Neural progenitor cell (in vitro differentiated cells): ENCODE measurements around the gene SIM2. TPM values are rescaled to one million over a fixed set of nuclear protein-coding genes. Genes with fewer than 3 reads are reported as not detected.

Source experiments
- DNase-seq: peaks from one replicate; pipeline ENCODE4 v3.0.0-alpha.2; 2016; ENCODE audit warnings: low spot score
- H2AFZ ChIP-seq: fragments of 200-600 bp; sonication (generic); replicated peaks from 2 replicates; pipeline ENCODE4 v1.6.1; 2016; ENCODE audit warnings: antibody characterized with exemption
- H3F3A ChIP-seq: fragments of 200-600 bp; sonication (generic); 2 replicates; pipeline ENCODE4 v1.6.1; 2016; ENCODE audit warnings: antibody characterized with exemption, low read depth
- H3K27ac ChIP-seq: fragments of 200-600 bp; sonication (generic); 2 replicates; pipeline ENCODE4 v1.5.1; 2016; ENCODE audit warnings: mild to moderate bottlenecking
- H3K27me3 ChIP-seq: fragments of 200-600 bp; sonication (generic); 2 replicates; pipeline ENCODE4 v1.6.1; 2016; ENCODE audit warnings: mild to moderate bottlenecking, moderate library complexity
- H3K36me3 ChIP-seq: fragments of 200-600 bp; sonication (generic); 2 replicates; pipeline ENCODE4 v1.5.1; 2016
- H3K4me1 ChIP-seq: fragments of 200-600 bp; sonication (generic); 2 replicates; pipeline ENCODE4 v1.6.1; 2016; ENCODE audit warnings: mixed run types
- H3K4me2 ChIP-seq: fragments of 200-600 bp; sonication (generic); 2 replicates; pipeline ENCODE4 v1.6.1; 2016
- H3K4me3 ChIP-seq: fragments of 200-600 bp; sonication (generic); 2 replicates; pipeline ENCODE4 v1.5.1; 2016
- H3K79me2 ChIP-seq: fragments of 200-600 bp; sonication (generic); 2 replicates; pipeline ENCODE4 v1.6.1; 2016; ENCODE audit warnings: low read depth
- H3K9ac ChIP-seq: fragments of 200-600 bp; sonication (generic); 2 replicates; pipeline ENCODE4 v1.6.1; 2016
- H3K9me3 ChIP-seq: fragments of 200-600 bp; sonication (generic); 2 replicates; pipeline ENCODE4 v1.5.1; 2016; ENCODE audit warnings: low read depth
- H4K20me1 ChIP-seq: fragments of 200-600 bp; sonication (generic); 2 replicates; pipeline ENCODE4 v1.6.1; 2016; ENCODE audit warnings: low read depth
- H3K27ac Mint-ChIP-seq: 3 replicates; pipeline ENCODE4 v1.8.0; 2021; ENCODE audit warnings: mixed read lengths
- H3K27me3 Mint-ChIP-seq: 2 replicates; pipeline ENCODE4 v1.8.0; 2022; ENCODE audit warnings: low read depth, mild to moderate bottlenecking, inconsistent platforms, moderate library complexity, mixed read lengths; ENCODE audit not compliant: insufficient read depth
- H3K36me3 Mint-ChIP-seq: 3 replicates; pipeline ENCODE4 v1.8.0; 2021; ENCODE audit warnings: mixed read lengths
- H3K4me1 Mint-ChIP-seq: 3 replicates; pipeline ENCODE4 v1.8.0; 2021; ENCODE audit warnings: mixed read lengths
- H3K4me3 Mint-ChIP-seq: 3 replicates; pipeline ENCODE4 v1.8.0; 2021; ENCODE audit warnings: mild to moderate bottlenecking, moderate library complexity, mixed read lengths
- H3K9me3 Mint-ChIP-seq: 3 replicates; pipeline ENCODE4 v1.8.0; 2020; ENCODE audit warnings: mixed read lengths
- EZH2 ChIP-seq: fragments of 200-600 bp; sonication (generic); IDR thresholded peaks from 2 replicates; pipeline ENCODE4 v1.6.1; 2017; ENCODE audit warnings: antibody characterized with exemption, mild to moderate bottlenecking, moderate library complexity
- EZH2phosphoT487 ChIP-seq: fragments of 200-600 bp; sonication (generic); IDR thresholded peaks from 2 replicates; pipeline ENCODE4 v1.6.1; 2017; ENCODE audit warnings: antibody characterized with exemption
- total RNA-seq: library from RNA; depleted of rRNA; stranded (reverse); fragments of >200 nt; gene quantifications from 2 replicates; pipeline ENCODE4 v1.2.3, GENCODE V29; 2015; ENCODE audit warnings: low replicate concordance
- TF ChIP-seq, protein P1 (sequence below): fragments of 200-600 bp; sonication (generic); IDR thresholded peaks from 2 replicates; pipeline ENCODE4 v1.5.1; 2017; ENCODE audit warnings: antibody characterized with exemption, mild to moderate bottlenecking

Gene SIM2
- total RNA-seq, 1 donor from 2014 or later, result not detected

DNA sequence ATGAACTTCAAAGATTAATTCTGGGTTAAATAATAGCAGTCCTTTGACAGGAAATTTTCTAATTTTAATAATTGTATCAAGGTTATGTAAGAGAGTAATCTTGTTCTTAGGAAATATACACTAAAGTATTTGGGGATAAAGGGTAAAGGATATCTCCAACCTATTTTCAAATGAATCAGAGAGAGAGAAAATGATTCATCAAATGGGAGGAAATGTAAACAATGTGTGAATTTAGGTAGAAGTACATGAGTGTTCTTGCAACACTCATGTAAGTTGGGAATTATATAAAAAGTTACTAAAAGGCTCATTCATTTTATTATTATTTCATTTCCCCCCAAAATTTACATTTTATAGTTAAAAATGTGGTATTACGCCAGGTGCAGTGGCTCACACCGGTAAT lies 20.4 kb upstream of the SIM2 start:
- Histone ChIP-seq H3K9ac (no peak overlapping the region), H3K9me3 (peaks cover 8% of the 10 kb centered on the region), H4K20me1 (no peaks in the 10 kb centered on the region), H3K4me1 (peaks cover 8% of the 10 kb centered on the region), H3K27ac (no peak overlapping the region), H3K4me2 (no peak overlapping the region), H3K79me2 (no peaks in the 10 kb centered on the region), H3F3A (peaks cover 15% of the 10 kb centered on the region), H3K4me3 (no peak overlapping the region), H2AFZ (no peak overlapping the region), H3K27me3 (peaks cover 35% of the 10 kb centered on the region), H3K36me3 (no peaks in the 10 kb centered on the region)
- Mint-ChIP-seq H3K4me1 (peaks cover 5% of the 10 kb centered on the region), H3K4me3 (no peak overlapping the region), H3K27me3 (peaks cover 6% of the 10 kb centered on the region), H3K36me3 (no peaks in the 10 kb centered on the region), H3K9me3 (peaks cover 26% of the 10 kb centered on the region), H3K27ac (no peak overlapping the region)
- TF ChIP-seq, protein P1, sequence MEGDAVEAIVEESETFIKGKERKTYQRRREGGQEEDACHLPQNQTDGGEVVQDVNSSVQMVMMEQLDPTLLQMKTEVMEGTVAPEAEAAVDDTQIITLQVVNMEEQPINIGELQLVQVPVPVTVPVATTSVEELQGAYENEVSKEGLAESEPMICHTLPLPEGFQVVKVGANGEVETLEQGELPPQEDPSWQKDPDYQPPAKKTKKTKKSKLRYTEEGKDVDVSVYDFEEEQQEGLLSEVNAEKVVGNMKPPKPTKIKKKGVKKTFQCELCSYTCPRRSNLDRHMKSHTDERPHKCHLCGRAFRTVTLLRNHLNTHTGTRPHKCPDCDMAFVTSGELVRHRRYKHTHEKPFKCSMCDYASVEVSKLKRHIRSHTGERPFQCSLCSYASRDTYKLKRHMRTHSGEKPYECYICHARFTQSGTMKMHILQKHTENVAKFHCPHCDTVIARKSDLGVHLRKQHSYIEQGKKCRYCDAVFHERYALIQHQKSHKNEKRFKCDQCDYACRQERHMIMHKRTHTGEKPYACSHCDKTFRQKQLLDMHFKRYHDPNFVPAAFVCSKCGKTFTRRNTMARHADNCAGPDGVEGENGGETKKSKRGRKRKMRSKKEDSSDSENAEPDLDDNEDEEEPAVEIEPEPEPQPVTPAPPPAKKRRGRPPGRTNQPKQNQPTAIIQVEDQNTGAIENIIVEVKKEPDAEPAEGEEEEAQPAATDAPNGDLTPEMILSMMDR, result no peak
- TF ChIP-seq EZH2phosphoT487 (no peak), EZH2 (no peak)
- no peak for DNase-seq

DNA sequence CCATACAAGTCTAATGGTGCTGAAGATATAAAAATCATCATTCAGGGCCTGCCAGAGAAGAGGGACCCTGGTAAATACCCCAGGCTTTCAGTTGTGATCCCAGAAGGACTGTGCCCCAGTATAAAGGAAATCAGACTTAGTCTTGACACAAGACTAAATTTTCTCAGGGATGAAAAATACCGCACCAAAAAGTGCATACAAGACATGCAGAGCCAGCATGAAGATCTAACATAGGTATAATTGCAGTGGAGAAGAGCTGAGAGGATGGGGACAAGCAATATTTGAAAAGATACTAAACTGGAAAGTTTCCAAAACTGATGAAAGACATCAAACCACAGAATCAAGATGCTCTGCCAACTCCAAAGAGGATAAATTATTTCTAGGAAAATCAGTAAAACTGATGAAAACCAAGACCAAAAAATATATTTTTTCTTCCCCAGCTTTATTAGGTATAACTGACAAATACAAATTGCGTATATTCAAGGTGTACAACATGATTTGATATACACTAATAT lies 17.7 kb upstream of the SIM2 start:
- Histone ChIP-seq H3K4me2 (no peak overlapping the region), H2AFZ (no peak overlapping the region), H3K9me3 (peaks cover 8% of the 10 kb centered on the region), H3K9ac (no peak overlapping the region), H3F3A (peaks cover 14% of the 10 kb centered on the region), H3K4me1 (peaks cover 7% of the 10 kb centered on the region), H3K27me3 (peaks cover 61% of the 10 kb centered on the region), H3K27ac (no peak overlapping the region), H3K36me3 (no peaks in the 10 kb centered on the region), H4K20me1 (no peaks in the 10 kb centered on the region), H3K4me3 (no peak overlapping the region), H3K79me2 (no peaks in the 10 kb centered on the region)
- H3K9me3 Mint-ChIP-seq, result peaks cover 23% of the 10 kb centered on the region
- H3K4me3 Mint-ChIP-seq, result no peak overlapping the region
- H3K27me3 Mint-ChIP-seq, result peaks cover 13% of the 10 kb centered on the region
- no peak overlapping the region for H3K27ac Mint-ChIP-seq
- no peak for DNase-seq
- no peaks in the 10 kb centered on the region for H3K36me3 Mint-ChIP-seq
- peaks cover 2% of the 10 kb centered on the region for H3K4me1 Mint-ChIP-seq
- TF ChIP-seq, protein P1, result no peak
- TF ChIP-seq EZH2phosphoT487 (no peak), EZH2 (no peak)

DNA sequence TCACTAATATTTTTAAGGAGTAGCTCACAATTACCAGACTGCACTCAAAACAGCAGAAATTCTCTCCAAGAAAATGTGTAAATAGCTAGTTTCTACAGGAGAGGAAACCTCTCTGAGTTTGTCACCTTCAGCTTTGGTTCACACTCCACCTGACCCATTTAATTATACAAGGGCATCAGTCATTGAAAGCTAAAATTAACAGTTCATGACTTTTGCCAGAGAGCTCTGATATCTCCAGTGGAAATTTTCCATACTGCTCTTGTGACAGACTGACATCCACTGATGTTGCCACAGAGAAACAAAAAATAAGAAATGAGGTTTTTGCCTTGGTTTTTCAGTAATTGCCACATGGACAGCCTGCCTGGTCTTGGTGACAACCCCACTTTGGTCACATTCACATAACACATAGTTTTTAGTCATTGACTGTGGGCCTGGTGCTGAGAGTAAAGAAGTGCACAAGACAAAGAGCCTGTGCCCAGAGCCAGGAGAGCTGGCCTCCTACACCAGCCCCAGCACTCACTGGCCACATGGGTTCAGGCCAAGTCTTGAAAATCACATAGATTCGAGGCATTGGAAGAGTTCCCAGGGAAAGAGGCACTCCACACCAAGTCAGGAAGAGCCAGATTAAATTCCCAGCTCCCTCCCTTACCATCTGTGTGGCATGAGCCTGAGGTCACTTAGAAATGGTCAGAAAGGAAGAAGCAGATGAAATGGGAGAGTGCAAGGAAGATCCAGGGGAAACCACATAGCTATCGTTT lies 13.8 kb upstream of the SIM2 start:
- Histone ChIP-seq H3K27me3 (peaks cover 86% of the 10 kb centered on the region), H3K4me2 (no peak overlapping the region), H3K4me3 (no peak overlapping the region), H3K27ac (no peak overlapping the region), H3K36me3 (no peaks in the 10 kb centered on the region), H3K9ac (no peak overlapping the region), H3F3A (no peaks in the 10 kb centered on the region), H3K79me2 (no peaks in the 10 kb centered on the region), H2AFZ (no peak overlapping the region), H3K9me3 (no peaks in the 10 kb centered on the region), H4K20me1 (no peaks in the 10 kb centered on the region), H3K4me1 (no peaks in the 10 kb centered on the region)
- peaks cover 13% of the 10 kb centered on the region for H3K9me3 Mint-ChIP-seq
- no peak overlapping the region for H3K4me3 Mint-ChIP-seq
- no peak overlapping the region for H3K27ac Mint-ChIP-seq
- H3K4me1 Mint-ChIP-seq, result no peaks in the 10 kb centered on the region
- no peaks in the 10 kb centered on the region for H3K36me3 Mint-ChIP-seq
- H3K27me3 Mint-ChIP-seq, result peaks cover 25% of the 10 kb centered on the region
- no peak for DNase-seq
- no peak for TF ChIP-seq EZH2

DNA sequence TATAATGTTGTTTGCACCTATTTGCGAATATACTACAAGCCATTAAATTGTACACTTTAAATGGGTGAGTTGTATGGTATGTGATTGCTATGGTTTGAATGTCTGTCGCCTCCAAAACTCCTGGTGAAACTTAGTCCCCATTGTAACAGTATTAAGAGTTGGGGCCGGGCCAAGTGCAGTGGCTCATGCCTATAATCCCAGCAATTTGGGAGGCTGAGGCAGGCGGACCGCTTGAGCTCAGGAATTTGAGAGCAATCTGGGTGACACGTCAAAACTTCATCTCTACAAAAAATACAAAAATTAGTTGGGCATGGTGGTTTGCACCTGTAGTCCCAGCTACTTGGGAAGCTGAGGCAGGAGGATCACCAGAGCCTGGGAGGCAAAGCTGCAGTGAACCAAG lies 12.0 kb upstream of the SIM2 start:
- H3K79me2 ChIP-seq, result no peaks in the 10 kb centered on the region
- no peak for DNase-seq
- H2AFZ ChIP-seq, result no peak overlapping the region
- H3K27me3 ChIP-seq, result peaks cover 100% of the 10 kb centered on the region
- Mint-ChIP-seq H3K4me1 (peaks cover 1% of the 10 kb centered on the region), H3K4me3 (no peak overlapping the region), H3K27me3 (peaks cover 39% of the 10 kb centered on the region), H3K27ac (no peak overlapping the region), H3K36me3 (no peaks in the 10 kb centered on the region), H3K9me3 (no peaks in the 10 kb centered on the region)
- no peak overlapping the region for H3K4me2 ChIP-seq
- no peak overlapping the region for H3K4me3 ChIP-seq
- peaks cover 16% of the 10 kb centered on the region for H4K20me1 ChIP-seq
- no peaks in the 10 kb centered on the region for H3F3A ChIP-seq
- no peaks in the 10 kb centered on the region for H3K36me3 ChIP-seq
- no peak overlapping the region for H3K9ac ChIP-seq
- no peaks in the 10 kb centered on the region for H3K4me1 ChIP-seq
- no peaks in the 10 kb centered on the region for H3K9me3 ChIP-seq
- TF ChIP-seq EZH2phosphoT487 (no peak), EZH2 (no peak)
- TF ChIP-seq, protein P1, result no peak
- H3K27ac ChIP-seq, result no peak overlapping the region
